GM23338 (cell line): ENCODE data around the gene GRIK1.

Experiments used
- EZH2phosphoT487 ChIP-seq: fragments of 200-600 bp; sonication (generic); IDR thresholded peaks from one replicate; pipeline ENCODE4 v1.8.1; 2018; ENCODE audit warnings: antibody characterized with exemption; ENCODE audit not compliant: unreplicated experiment
- POLR2AphosphoS5 ChIP-seq: IDR thresholded peaks from 2 replicates; pipeline ENCODE4 v1.6.1; 2016; ENCODE audit warnings: antibody characterized with exemption, low read depth
- TF ChIP-seq, protein P1 (sequence below), 2 experiments: fragments of 200-600 bp in 1 of 2; sonication (generic) in 1 of 2; conservative IDR thresholded peaks; 2 replicates each; pipeline versions ENCODE4 v1.5.1 to v1.6.1; 2016 to 2017; ENCODE audit warnings: antibody characterized with exemption in 2 of 2, low read depth in 2 of 2, mild to moderate bottlenecking in 2 of 2, moderate library complexity in 1 of 2

DNA sequence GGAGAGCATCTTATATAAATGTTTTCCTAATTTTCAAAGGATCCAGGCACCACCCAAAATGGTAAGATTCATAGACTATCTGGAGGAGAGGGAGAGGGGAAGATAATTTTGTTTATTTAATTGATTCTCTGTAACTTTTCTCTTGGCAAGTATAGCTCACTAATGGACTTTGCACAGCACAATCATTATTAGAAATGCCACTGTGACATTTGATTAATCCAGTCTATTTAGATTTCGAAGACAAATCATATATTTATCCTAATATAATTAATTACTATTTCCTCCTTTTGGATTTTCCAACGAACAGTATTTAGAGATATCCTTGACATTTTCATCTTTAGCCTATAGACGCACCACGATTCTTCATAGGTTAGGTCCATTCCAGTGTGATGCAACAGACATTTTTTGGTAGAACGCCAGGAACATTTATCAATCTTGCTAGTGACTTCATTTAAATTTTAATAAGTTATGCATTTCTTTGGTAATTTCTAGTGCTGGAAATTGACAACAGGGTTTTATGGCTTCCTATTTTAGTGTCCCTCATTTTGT is 152.4 kb downstream of the GRIK1 start:
- no peak for TF ChIP-seq POLR2AphosphoS5
- TF ChIP-seq EZH2phosphoT487, result no peak
- TF ChIP-seq, protein P1, sequence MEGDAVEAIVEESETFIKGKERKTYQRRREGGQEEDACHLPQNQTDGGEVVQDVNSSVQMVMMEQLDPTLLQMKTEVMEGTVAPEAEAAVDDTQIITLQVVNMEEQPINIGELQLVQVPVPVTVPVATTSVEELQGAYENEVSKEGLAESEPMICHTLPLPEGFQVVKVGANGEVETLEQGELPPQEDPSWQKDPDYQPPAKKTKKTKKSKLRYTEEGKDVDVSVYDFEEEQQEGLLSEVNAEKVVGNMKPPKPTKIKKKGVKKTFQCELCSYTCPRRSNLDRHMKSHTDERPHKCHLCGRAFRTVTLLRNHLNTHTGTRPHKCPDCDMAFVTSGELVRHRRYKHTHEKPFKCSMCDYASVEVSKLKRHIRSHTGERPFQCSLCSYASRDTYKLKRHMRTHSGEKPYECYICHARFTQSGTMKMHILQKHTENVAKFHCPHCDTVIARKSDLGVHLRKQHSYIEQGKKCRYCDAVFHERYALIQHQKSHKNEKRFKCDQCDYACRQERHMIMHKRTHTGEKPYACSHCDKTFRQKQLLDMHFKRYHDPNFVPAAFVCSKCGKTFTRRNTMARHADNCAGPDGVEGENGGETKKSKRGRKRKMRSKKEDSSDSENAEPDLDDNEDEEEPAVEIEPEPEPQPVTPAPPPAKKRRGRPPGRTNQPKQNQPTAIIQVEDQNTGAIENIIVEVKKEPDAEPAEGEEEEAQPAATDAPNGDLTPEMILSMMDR (conservative IDR thresholded peaks at IDR 0.05; ENCODE audit: low read depth in 2 of 2), result no peak
